GM18505 (cell line): ENCODE results near the gene MYCBP2.

Experiments
- ATAC-seq: cut with Tn5 transposase; IDR thresholded peaks from one replicate; pipeline ENCODE4 v1.9.1; 2021; ENCODE audit not compliant: unreplicated experiment
- POLR2A ChIP-seq: IDR thresholded peaks from 4 replicates; pipeline ENCODE4 v1.6.1; 2011; ENCODE audit warnings: borderline replicate concordance; ENCODE audit not compliant: insufficient read depth, insufficient read length; ENCODE audit errors: extremely low read depth

Gene MYCBP2

GRCh38 chr13:77001540-77001939 is 325.4 kb downstream of the MYCBP2 start:
- no peak for ATAC-seq
- no peak for TF ChIP-seq POLR2A

GRCh38 chr13:77000475-77000874 is 326.4 kb downstream of the MYCBP2 start:
- TF ChIP-seq POLR2A = no peak
- no peak for ATAC-seq
